WERI-Rb-1 (cell line): Measurements from ENCODE around the gene NLRP5.
A peak's percentile ranks its signal among the peaks of the same experiment; 100 is the strongest.

Experiments
- DNase-seq: peaks from one replicate; pipeline ENCODE4 v3.0.0-alpha.2; 2020
- H3K27ac ChIP-seq: fragments of 250-450 bp; sonication (Bioruptor Pico); 2 replicates; pipeline ENCODE4 v1.5.1; 2020; ENCODE audit warnings: mild to moderate bottlenecking, moderate library complexity
- H3K27me3 ChIP-seq: fragments of 250-450 bp; sonication (Bioruptor Pico); 2 replicates; pipeline ENCODE4 v1.5.1; 2021; ENCODE audit warnings: mild to moderate bottlenecking, low read depth, moderate library complexity; ENCODE audit not compliant: insufficient read depth, severe bottlenecking
- H3K36me3 ChIP-seq: fragments of 250-450 bp; sonication (Bioruptor Pico); 2 replicates; pipeline ENCODE4 v1.5.1; 2020; ENCODE audit warnings: mild to moderate bottlenecking, moderate library complexity
- H3K4me3 ChIP-seq: 2 replicates; pipeline ENCODE4 v1.5.1; 2011; ENCODE audit warnings: low read depth, mild to moderate bottlenecking, control low read depth, low read length
- H3K9me3 ChIP-seq: fragments of 250-450 bp; sonication (Bioruptor Pico); 2 replicates; pipeline ENCODE4 v1.5.1; 2021; ENCODE audit warnings: mild to moderate bottlenecking, moderate library complexity; ENCODE audit not compliant: severe bottlenecking
- TF ChIP-seq, protein P1 (sequence below): IDR thresholded peaks from 2 replicates; pipeline ENCODE4 v1.5.1; 2011; ENCODE audit warnings: low read depth, mild to moderate bottlenecking, control low read depth, inconsistent platforms, low read length

Gene NLRP5

DNA sequence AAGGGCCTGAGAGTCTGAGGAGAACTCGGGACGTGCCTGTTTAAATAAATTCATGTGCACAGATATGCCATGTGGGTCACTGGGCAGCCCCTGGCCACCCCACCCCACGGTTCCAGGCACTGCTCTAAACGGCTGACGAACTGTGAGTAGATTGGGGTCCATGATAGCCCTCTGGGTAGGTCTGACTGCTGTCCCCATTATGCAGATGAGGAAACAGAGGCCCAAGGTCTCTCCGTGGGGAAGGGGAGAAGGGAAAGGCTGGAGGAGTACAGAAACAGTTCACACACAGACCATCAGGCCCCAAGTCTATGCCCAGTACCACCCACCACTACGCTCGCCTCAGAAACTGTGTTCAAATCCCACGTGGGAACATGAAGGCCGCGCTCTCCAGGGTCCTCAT, 120.4 kb downstream of the NLRP5 start:
- DNase-seq, result no peak
- TF ChIP-seq, protein P1, sequence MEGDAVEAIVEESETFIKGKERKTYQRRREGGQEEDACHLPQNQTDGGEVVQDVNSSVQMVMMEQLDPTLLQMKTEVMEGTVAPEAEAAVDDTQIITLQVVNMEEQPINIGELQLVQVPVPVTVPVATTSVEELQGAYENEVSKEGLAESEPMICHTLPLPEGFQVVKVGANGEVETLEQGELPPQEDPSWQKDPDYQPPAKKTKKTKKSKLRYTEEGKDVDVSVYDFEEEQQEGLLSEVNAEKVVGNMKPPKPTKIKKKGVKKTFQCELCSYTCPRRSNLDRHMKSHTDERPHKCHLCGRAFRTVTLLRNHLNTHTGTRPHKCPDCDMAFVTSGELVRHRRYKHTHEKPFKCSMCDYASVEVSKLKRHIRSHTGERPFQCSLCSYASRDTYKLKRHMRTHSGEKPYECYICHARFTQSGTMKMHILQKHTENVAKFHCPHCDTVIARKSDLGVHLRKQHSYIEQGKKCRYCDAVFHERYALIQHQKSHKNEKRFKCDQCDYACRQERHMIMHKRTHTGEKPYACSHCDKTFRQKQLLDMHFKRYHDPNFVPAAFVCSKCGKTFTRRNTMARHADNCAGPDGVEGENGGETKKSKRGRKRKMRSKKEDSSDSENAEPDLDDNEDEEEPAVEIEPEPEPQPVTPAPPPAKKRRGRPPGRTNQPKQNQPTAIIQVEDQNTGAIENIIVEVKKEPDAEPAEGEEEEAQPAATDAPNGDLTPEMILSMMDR, result no peak
- H3K27me3 ChIP-seq, result no peaks in the 10 kb centered on the region
- H3K36me3 ChIP-seq, result peaks cover 30% of the 10 kb centered on the region
- H3K4me3 ChIP-seq, result no peak overlapping the region
- no peaks in the 10 kb centered on the region for H3K9me3 ChIP-seq
- no peak overlapping the region for H3K27ac ChIP-seq

DNA sequence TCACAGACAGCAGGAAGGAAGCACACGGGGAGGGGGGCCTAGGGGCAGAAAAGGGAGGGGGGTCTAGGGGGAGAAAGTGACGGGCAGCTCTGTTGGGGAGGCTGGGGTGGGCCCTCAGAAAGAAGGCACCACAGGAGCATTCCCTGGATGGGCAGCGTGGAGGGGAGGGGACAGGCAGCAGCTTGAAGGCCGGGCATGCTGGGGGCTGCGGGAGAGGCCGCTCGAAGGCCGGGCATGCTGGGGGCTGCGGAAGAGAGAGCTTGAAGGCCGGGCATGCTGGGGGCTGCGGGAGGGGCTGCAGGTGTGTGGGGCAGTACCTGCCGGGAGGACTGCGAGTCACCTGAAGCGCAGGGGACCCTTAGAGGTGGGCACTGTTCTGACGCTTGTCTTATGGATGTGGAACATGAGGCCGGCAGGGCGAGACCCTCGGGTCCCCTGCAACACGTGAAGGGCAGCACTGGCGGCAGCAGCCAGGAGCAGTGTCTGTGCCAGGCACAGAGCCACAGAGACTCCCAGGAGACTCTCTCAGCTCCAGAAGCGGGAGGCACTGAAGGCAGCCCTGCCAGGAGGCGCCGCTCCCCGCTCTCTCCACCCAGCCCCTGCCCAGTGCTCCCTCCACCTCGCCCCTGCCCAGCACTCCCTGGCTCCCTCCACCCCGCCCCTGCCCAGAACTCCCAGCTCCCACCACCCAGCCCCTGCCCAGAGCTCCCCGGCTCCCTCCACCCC, 121.2 kb downstream of the NLRP5 start:
- TF ChIP-seq, protein P1, result no peak
- DNase-seq, result no peak
- Histone ChIP-seq H3K27ac (no peak overlapping the region), H3K36me3 (peaks cover 25% of the 10 kb centered on the region), H3K4me3 (no peak overlapping the region), H3K9me3 (no peaks in the 10 kb centered on the region), H3K27me3 (no peaks in the 10 kb centered on the region)

DNA sequence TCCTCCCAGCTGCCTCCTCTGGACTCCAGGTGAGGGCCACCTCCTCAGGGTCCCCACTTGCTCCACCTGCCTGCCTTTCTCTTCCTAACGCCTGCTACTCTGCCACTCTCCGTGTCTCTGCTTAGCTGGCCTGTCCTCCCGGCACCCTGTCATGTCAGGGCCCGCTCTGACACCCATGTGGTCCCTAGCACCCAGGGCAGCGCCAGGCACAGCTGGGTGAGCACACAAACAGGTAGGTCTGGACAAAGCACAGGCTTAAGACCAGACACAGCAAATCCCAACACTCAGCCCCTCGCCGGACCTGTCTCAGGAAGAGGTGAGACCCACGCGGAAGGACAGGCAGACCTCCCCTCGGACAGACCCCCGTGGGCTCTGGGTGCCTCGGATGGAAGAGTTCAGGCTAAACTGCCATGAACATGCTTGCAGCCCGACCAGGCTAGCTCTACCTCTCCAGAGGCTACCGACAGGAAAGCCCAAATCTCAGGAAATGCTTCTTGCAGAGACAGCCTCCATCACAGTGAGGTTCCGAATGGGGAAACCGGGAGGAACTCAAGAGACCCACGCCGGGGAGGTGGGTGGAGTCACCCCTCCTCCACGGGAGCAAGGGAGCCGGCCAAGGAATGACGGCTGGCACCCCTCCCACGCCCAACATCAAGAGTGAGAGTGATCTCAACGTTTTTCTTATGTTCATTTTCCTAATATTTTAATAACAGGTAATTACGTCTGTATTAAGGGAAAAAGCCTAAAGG, 122.0 kb downstream of the NLRP5 start:
- no peaks in the 10 kb centered on the region for H3K9me3 ChIP-seq
- H3K36me3 ChIP-seq, result peaks cover 23% of the 10 kb centered on the region
- TF ChIP-seq, protein P1, result no peak
- H3K27me3 ChIP-seq, result no peaks in the 10 kb centered on the region
- H3K27ac ChIP-seq, result no peak overlapping the region
- no peak for DNase-seq
- H3K4me3 ChIP-seq, result no peak overlapping the region

DNA sequence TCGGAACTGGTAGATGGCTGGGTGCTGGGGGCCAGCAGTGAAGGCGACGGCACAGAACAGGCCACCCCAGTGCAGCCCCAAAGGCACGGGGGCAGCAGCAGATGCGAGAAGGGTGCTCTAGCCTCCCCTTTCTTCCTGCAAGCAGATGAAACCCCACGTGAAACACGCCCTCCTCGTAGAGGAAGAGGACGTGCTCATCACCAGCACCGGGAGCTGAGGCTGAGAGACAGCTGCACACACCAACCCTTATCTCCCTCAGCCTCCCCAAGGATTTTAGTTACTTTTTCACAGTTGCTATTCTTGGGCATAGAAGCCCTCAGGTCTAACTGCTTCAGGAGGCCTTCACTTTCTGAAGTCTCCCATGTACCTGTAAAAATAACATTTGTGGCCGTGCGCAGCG, 122.7 kb downstream of the NLRP5 start:
- H3K4me3 ChIP-seq, result no peak overlapping the region

DNA sequence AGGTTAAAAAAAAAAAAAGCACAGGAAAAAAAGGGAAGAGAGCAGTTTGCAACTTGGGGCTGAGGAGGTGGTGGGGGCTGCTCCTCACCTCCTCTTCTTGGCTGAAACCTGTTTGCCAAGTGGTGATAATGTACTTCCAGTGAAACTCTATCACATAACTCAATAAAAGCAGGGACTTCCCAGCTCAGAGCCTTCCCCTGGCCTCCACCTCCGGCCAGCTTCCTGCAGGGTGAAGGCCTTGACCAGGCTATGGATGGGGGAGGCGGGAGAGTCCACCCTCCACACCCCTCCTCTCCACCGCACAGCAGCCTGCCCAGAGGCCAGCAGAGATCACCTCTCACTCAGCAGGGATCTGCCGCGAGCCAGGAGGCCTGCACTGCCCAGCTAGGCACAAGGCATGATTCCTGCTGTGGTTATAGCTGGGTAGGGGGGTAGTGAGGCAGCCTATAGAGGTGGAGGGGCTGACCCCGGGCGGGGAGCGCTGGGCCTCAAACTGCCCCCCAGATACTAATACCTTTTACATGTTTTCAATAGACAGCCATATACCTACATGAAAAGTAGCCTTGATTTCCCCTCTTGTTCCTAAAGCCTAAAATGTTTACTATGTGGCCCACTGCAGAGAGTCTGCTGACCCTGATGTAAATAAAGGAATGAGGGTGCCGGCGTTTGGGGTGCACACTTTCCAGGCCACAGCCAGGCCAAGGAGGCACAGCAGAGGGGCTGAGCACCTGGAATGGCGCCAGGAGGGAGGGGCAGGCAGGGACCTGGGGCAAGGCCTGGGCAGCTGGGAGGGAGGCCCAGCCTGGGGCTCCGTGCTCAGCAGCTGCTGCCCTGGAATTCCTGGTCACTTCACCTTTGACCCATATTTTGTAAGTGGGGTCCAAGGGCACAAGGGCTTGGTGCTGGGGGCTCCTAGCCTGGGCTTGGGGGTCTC, 124.2 kb downstream of the NLRP5 start:
- peak; percentile 39 for DNase-seq
- Histone ChIP-seq H3K36me3 (peaks cover 24% of the 10 kb centered on the region), H3K27me3 (no peaks in the 10 kb centered on the region), H3K9me3 (no peaks in the 10 kb centered on the region), H3K27ac (peak overlapping the region; percentile 41), H3K4me3 (no peak overlapping the region)
- TF ChIP-seq, protein P1, result no peak

More for the DNA sequence above, 122.7 kb downstream of the NLRP5 start:
- no peak for DNase-seq
- Histone ChIP-seq H3K9me3 (no peaks in the 10 kb centered on the region), H3K36me3 (peaks cover 23% of the 10 kb centered on the region), H3K27ac (no peak overlapping the region), H3K27me3 (no peaks in the 10 kb centered on the region)
- TF ChIP-seq, protein P1, result no peak
